Esophagus muscularis mucosa (tissue), 4 donors: ENCODE data around the gene MACROD2. TPM values are rescaled to one million over a fixed set of nuclear protein-coding genes. Genes with fewer than 3 reads are reported as not detected.

Experiments used
- DNase-seq: peaks from one replicate; pipeline ENCODE4 v3.0.0-alpha.2; 2017; ENCODE audit errors: extremely low spot score
- H3K27ac ChIP-seq, 4 donors: fragments of 200-600 bp; sonication (generic); replicated peaks in 1 of 4; 1 replicate in 3 of 4; 2 replicates in 1 of 4; pipeline ENCODE4 v1.5.1; 2016 to 2019; ENCODE audit warnings: mild to moderate bottlenecking in 1 of 4
- H3K27me3 ChIP-seq, 4 donors: fragments of 200-600 bp; sonication (generic); one replicate each; pipeline versions ENCODE4 v1.5.1 to v1.6.0; 2016 to 2019
- H3K36me3 ChIP-seq, 4 donors: fragments of 200-600 bp; sonication (generic); one replicate each; pipeline ENCODE4 v1.5.1; 2016 to 2019
- H3K4me1 ChIP-seq, 4 donors: fragments of 200-600 bp; sonication (generic); one replicate each; pipeline ENCODE4 v1.5.1; 2016 to 2019
- H3K4me3 ChIP-seq, 4 donors: fragments of 200-600 bp; sonication (generic); 1 replicate in 2 of 4; 2 replicates in 2 of 4; pipeline ENCODE4 v1.5.1; 2016 to 2019; ENCODE audit warnings: mild to moderate bottlenecking in 4 of 4, moderate library complexity in 1 of 4
- H3K9me3 ChIP-seq, 4 donors: fragments of 200-600 bp; sonication (generic); 1 replicate in 3 of 4; 2 replicates in 1 of 4; pipeline ENCODE4 v1.5.1; 2016 to 2019
- CTCF ChIP-seq, 3 experiments: fragments of 200-600 bp in 2 of 3; fragments of 450-650 bp in 1 of 3; sonication (generic) in 2 of 3; IDR thresholded peaks; one replicate each; pipeline ENCODE4 v1.5.1; 2017 to 2019; ENCODE audit warnings: antibody characterized with exemption in 3 of 3, mild to moderate bottlenecking in 2 of 3, moderate library complexity in 1 of 3
- EP300 ChIP-seq: sonication (generic); formaldehyde crosslinking; IDR thresholded peaks from one replicate; pipeline ENCODE4 v1.6.1; 2017; ENCODE audit warnings: antibody characterized with exemption
- POLR2A ChIP-seq: fragments of 450-650 bp; IDR thresholded peaks from one replicate; pipeline ENCODE4 v1.6.1; 2017; ENCODE audit warnings: antibody characterized with exemption, moderate library complexity, mild to moderate bottlenecking, low read depth
- POLR2AphosphoS5 ChIP-seq, 2 donors: sonication (generic); formaldehyde crosslinking; IDR thresholded peaks; one replicate each; pipeline ENCODE4 v1.6.1; 2017; ENCODE audit warnings: antibody characterized with exemption in 2 of 2
- WGBS: methylation state at CpG from one replicate; pipeline ENCODE4 v1.1.5; 2018; 5-methylcytosine and 5-hydroxymethylcytosine counted together
- intact Hi-C: fragments of 100-400 bp; cut with DNase I; formaldehyde crosslinking; loops from one replicate; pipeline ENCODE4 v1.15.1; 2023
- total RNA-seq, 4 donors: library from RNA; depleted of rRNA; stranded (reverse); fragments of >200 nt; gene quantifications; one replicate each; pipeline versions ENCODE4 v1.1.0 to v1.2.1, GENCODE V29; 2016

Gene MACROD2
- total RNA-seq, 4 donors from 2014 or later, result 1.4 to 3.6 (median 2.6) TPM

GRCh38 chr20:14761903-14762302 is 766.6 kb downstream of the MACROD2 start:
- peak; percentile 88 for DNase-seq
- Histone ChIP-seq H3K36me3 (no peaks in the 10 kb centered on the region), H3K9me3 (no peaks in the 10 kb centered on the region), H3K4me3 (no peak overlapping the region), H3K4me1 (no peaks in the 10 kb centered on the region), H3K27ac (no peak overlapping the region), H3K27me3 (no peaks in the 10 kb centered on the region)
- intact Hi-C loops, result no loop called here
- WGBS, result 80% methylated on average over 5 of the region's 5 CpGs
- TF ChIP-seq POLR2AphosphoS5 (IDR thresholded peaks at IDR 0.05) (no peak), CTCF (IDR thresholded peaks at IDR 0.05) (no peak), POLR2A (no peak), EP300 (no peak)

- DNase-seq, result no peak
- Histone ChIP-seq H3K4me1 (no peaks in the 10 kb centered on the region), H3K27ac (no peak overlapping the region), H3K36me3 (no peaks in the 10 kb centered on the region), H3K4me3 (no peak overlapping the region), H3K27me3 (no peaks in the 10 kb centered on the region), H3K9me3 (no peaks in the 10 kb centered on the region)
- intact Hi-C loops, result no loop called here
- 92% methylated on average over 6 of the region's 6 CpGs for WGBS
- no peak for TF ChIP-seq POLR2AphosphoS5 (IDR thresholded peaks at IDR 0.05)
- no peak for TF ChIP-seq EP300
- TF ChIP-seq POLR2A, result no peak
- no peak for TF ChIP-seq CTCF (IDR thresholded peaks at IDR 0.05)
These were observed 769.4 kb downstream of the MACROD2 start for GRCh38 chr20:14764511-14765369.

DNA sequence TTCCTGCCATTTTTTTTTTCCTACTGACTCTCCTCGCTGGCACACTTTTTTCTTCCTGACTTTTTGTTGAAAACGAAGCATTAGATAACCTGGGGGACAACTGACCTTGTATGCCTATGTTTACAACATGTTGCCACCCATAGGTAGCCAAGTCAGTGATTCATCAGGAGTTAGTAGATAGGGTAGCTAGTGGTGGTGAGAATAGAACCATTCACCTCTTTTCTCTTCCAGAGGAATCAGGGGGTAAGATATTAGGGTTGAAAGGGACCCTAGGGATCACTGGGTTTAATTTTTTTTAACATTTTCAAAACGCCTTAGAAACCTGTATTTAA is 770.0 kb downstream of the MACROD2 start:
- no peak overlapping the region for H3K27ac ChIP-seq
- 81% methylated on average over 3 of the region's 3 CpGs for WGBS
- no peaks in the 10 kb centered on the region for H3K9me3 ChIP-seq
- no peak overlapping the region for H3K4me3 ChIP-seq
- H3K4me1 ChIP-seq, result no peaks in the 10 kb centered on the region
- no peaks in the 10 kb centered on the region for H3K27me3 ChIP-seq
- DNase-seq, result no peak
- no peak for TF ChIP-seq POLR2AphosphoS5 (IDR thresholded peaks at IDR 0.05)
- no peak for TF ChIP-seq POLR2A
- intact Hi-C loops, result no loop called here
- H3K36me3 ChIP-seq, result no peaks in the 10 kb centered on the region

DNA sequence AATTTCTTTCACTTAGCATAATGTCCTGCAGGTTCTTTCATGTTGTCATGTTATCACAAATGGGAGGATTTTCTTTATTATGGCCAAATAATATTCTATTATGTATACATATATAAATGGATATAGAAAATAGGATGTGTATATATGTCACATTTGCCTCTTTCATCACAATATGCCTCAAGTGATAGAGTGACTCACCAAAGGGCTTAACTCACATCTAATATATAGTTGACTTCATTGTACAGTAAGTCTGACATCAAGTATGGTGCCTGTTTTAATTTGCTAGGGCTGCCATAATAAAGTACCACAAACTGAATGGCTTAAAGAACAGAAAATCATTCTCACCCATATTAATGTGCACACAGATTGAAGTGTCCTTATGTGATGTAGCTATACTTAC is 778.2 kb downstream of the MACROD2 start:
- no peak for TF ChIP-seq CTCF (IDR thresholded peaks at IDR 0.05)
- TF ChIP-seq POLR2AphosphoS5 (IDR thresholded peaks at IDR 0.05), result no peak
- no peak for TF ChIP-seq EP300
- no peak for TF ChIP-seq POLR2A
- no peak overlapping the region for H3K27ac ChIP-seq
- no peak for DNase-seq
- no peaks in the 10 kb centered on the region for H3K27me3 ChIP-seq
- no peak overlapping the region for H3K4me3 ChIP-seq
- intact Hi-C loops, result no loop called here
- H3K4me1 ChIP-seq, result no peaks in the 10 kb centered on the region
- H3K9me3 ChIP-seq, result no peaks in the 10 kb centered on the region
- H3K36me3 ChIP-seq, result no peaks in the 10 kb centered on the region

GRCh38 chr20:14775778-14776177 is 780.5 kb downstream of the MACROD2 start:
- H3K27ac ChIP-seq, result no peak overlapping the region
- no peak for DNase-seq
- no peaks in the 10 kb centered on the region for H3K9me3 ChIP-seq
- WGBS, result 47% methylated on average over 2 of the region's 2 CpGs
- H3K27me3 ChIP-seq, result no peaks in the 10 kb centered on the region
- H3K36me3 ChIP-seq, result no peaks in the 10 kb centered on the region
- intact Hi-C loops, result no loop called here
- H3K4me1 ChIP-seq, result no peaks in the 10 kb centered on the region
- TF ChIP-seq EP300, result no peak
- TF ChIP-seq POLR2AphosphoS5 (IDR thresholded peaks at IDR 0.05), result no peak
- TF ChIP-seq CTCF (IDR thresholded peaks at IDR 0.05), result no peak
- no peak for TF ChIP-seq POLR2A
- no peak overlapping the region for H3K4me3 ChIP-seq
